ENCODE measurements around the gene GJD2.

- TF ChIP-seq CTCF (IDR thresholded peaks at IDR 0.05; ENCODE audit: insufficient read depth, low read length) (no peak), REST (IDR thresholded peaks at IDR 0.05; ENCODE audit: insufficient replicate concordance, low read depth) (no peak)
Observed at GRCh38 chr15:34790121-34790520, 35.3 kb upstream of the GJD2 start.
